ENCODE results near the gene HEG1. TPM values are rescaled to one million over a fixed set of nuclear protein-coding genes. Genes with fewer than 3 reads are reported as not detected.

The HEG1 gene
- total and polyA plus RNA-seq, 2 of the 8 experiments (the other 6 are each of a cell fraction or from before 2014, with no cell fraction given) = 5.3 to 9.7 TPM

DNA sequence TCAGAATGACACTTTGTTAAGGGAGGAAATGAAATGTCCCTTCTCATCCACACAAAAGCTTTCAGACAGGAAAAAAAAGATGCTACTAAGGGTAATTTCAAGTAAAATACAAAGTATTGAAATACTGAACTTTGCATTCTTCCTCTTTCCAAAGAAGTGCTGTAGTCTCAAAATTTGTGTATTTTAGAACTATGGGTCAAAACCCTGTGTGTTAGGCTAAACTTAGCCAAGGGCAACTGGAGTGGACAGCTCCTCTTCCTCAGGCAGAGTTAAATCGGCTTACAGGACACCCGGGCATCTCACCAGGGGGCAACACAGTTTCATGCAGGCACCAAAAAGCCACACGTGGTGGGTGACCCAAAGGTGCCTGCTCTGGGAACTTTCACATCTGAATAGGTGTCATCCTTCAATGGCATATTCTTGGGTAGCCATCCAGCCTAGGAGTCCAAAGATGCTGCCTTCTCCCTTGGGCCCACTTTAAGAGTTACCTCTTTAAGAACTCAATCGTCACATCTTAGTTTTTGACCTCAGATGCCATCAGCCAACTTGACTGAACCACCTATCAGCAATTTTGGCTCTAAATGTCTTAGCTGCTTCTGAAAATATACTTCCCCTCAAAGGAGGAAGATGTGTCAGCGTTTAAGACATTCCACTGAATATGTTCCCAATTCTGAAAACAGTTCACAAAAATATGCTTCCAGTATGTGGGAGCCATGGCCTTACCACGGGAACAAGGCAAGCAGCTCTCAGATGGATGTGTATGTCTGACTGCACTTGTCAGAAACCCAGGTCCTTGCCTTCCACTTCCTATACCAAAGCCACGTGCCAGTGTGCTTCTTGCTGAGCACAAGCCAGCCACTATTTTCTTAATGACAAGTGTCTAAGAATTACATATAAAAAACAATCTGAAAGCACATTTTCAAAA is 89.0 kb downstream of the HEG1 start:
- no peak overlapping the region for H2BK120ac ChIP-seq (replicated peaks; ENCODE audit: low read depth, low read length)
- no peak overlapping the region for H2BK12ac ChIP-seq (ENCODE audit: low read depth, low read length)
- no peak overlapping the region for H2AFZ ChIP-seq (ENCODE audit: low read length)
- H2AK5ac ChIP-seq (ENCODE audit: low read depth, low read length) = no peak overlapping the region
- 92% methylated on average over 7 of the region's 7 CpGs; no CpG with 5 or more reads in 1 of the 2 experiments for WGBS, 2 experiments (ENCODE audit: extremely low coverage in 1 of 2, insufficient coverage in 1 of 2, insufficient read length in 1 of 2, insufficient replicate concordance in 2 of 2, low coverage in 1 of 2, low lambda C conversion rate in 2 of 2, missing lambda C conversion rate in 1 of 2)
- no peaks in the 10 kb centered on the region for H4K20me1 ChIP-seq (replicated peaks in 1 of 2; ENCODE audit: control insufficient read depth in 1 of 2, insufficient read depth in 2 of 2, low read length in 2 of 2)
- H4K5ac ChIP-seq (ENCODE audit: insufficient read length, low read depth, low read length) = no peak overlapping the region
- no peak overlapping the region for H4K91ac ChIP-seq (replicated peaks; ENCODE audit: insufficient read length, low read length)
- H2BK20ac ChIP-seq (ENCODE audit: low read length) = no peak overlapping the region
- no peak for DNase-seq (ENCODE audit: low read depth in 1 of 2, low spot score in 2 of 2)
- no peak overlapping the region for H3K9ac ChIP-seq (replicated peaks in 1 of 4; ENCODE audit: extremely low read depth in 1 of 4, low read depth in 3 of 4, low read length in 3 of 4)
- no peak for FAIRE-seq
- H3K4me3 ChIP-seq (ENCODE audit: extremely low read depth in 1 of 4, insufficient read depth in 2 of 4, low read depth in 3 of 4, low read length in 4 of 4) = no peak overlapping the region
- H3K18ac ChIP-seq (ENCODE audit: extremely low read depth, low read length) = no peak overlapping the region
- no peak overlapping the region for H2BK5ac ChIP-seq (ENCODE audit: low read depth, low read length)
- H3K56ac ChIP-seq (replicated peaks; ENCODE audit: insufficient read length, low read depth, low read length) = no peak overlapping the region
- H3K27ac ChIP-seq (ENCODE audit: low read depth, low read length) = no peak overlapping the region
- no peaks in the 10 kb centered on the region for H3K23me2 ChIP-seq (ENCODE audit: low read depth, low read length)
- ChIA-PET POLR2A (ENCODE audit: partially characterized antibody) (no interaction called here), CTCF (ENCODE audit: partially characterized antibody) (no interaction called here)
- no peaks in the 10 kb centered on the region for H3K9me3 ChIP-seq (ENCODE audit: insufficient read depth in 2 of 2, low read depth in 1 of 2, low read length in 1 of 2)
- no peaks in the 10 kb centered on the region for H3K79me2 ChIP-seq (ENCODE audit: control insufficient read depth in 1 of 2, insufficient read depth in 2 of 2, low read length in 2 of 2)
- no peak overlapping the region for H3K14ac ChIP-seq (ENCODE audit: insufficient read length)
- H3K4ac ChIP-seq (replicated peaks; ENCODE audit: insufficient read length, low read depth, low read length) = no peak overlapping the region
- peaks cover 0 to 4% (median 0%) of the 10 kb centered on the region in 4 experiments; a peak in 2 of 8 replicates for H3K36me3 ChIP-seq (ENCODE audit: control insufficient read depth in 2 of 4, insufficient read depth in 4 of 4, low read length in 3 of 4)
- H2BK15ac ChIP-seq (ENCODE audit: low read length) = no peak overlapping the region
- H3K27me3 ChIP-seq (replicated peaks in 1 of 4; ENCODE audit: control insufficient read depth in 3 of 4, extremely low read depth in 1 of 4, insufficient read depth in 3 of 4, low read length in 3 of 4) = no peaks in the 10 kb centered on the region
- no peaks in the 10 kb centered on the region for H3K79me1 ChIP-seq (ENCODE audit: low read depth, low read length)
- H4K8ac ChIP-seq (ENCODE audit: extremely low read depth, insufficient read depth, low read length) = no peak overlapping the region
- H3K23ac ChIP-seq (ENCODE audit: insufficient read length) = no peak overlapping the region
- H3K4me2 ChIP-seq (ENCODE audit: insufficient read depth in 1 of 2, low read depth in 2 of 2, low read length in 2 of 2) = no peak overlapping the region
- peaks cover 0 to 5% (median 0%) of the 10 kb centered on the region in 4 experiments; a peak in 1 of 7 replicates for H3K4me1 ChIP-seq (replicated peaks in 1 of 4; ENCODE audit: control insufficient read depth in 3 of 4, insufficient read depth in 4 of 4, low read length in 3 of 4)
- TF ChIP-seq, protein P1, sequence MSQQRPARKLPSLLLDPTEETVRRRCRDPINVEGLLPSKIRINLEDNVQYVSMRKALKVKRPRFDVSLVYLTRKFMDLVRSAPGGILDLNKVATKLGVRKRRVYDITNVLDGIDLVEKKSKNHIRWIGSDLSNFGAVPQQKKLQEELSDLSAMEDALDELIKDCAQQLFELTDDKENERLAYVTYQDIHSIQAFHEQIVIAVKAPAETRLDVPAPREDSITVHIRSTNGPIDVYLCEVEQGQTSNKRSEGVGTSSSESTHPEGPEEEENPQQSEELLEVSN (IDR thresholded peaks at IDR 0.05) = no peak
- TF ChIP-seq RXRA (IDR thresholded peaks at IDR 0.05; ENCODE audit: insufficient read depth, low read depth, low read length) (no peak), FOSL1 (IDR thresholded peaks at IDR 0.05; ENCODE audit: insufficient read depth, low read depth, low read length) (no peak), TCF12 (IDR thresholded peaks at IDR 0.05; ENCODE audit: low read depth, low read length) (no peak), EGR1 (IDR thresholded peaks at IDR 0.05; ENCODE audit: borderline replicate concordance, low read depth, low read length) (no peak), POU5F1 (IDR thresholded peaks at IDR 0.05; ENCODE audit: low read depth, low read length) (no peak), RBBP5 (IDR thresholded peaks at IDR 0.05; ENCODE audit: borderline replicate concordance, low read depth, low read length) (no peak), BRCA1 (IDR thresholded peaks at IDR 0.05; ENCODE audit: low read depth, low read length) (no peak)
- TF ChIP-seq, protein P2, sequence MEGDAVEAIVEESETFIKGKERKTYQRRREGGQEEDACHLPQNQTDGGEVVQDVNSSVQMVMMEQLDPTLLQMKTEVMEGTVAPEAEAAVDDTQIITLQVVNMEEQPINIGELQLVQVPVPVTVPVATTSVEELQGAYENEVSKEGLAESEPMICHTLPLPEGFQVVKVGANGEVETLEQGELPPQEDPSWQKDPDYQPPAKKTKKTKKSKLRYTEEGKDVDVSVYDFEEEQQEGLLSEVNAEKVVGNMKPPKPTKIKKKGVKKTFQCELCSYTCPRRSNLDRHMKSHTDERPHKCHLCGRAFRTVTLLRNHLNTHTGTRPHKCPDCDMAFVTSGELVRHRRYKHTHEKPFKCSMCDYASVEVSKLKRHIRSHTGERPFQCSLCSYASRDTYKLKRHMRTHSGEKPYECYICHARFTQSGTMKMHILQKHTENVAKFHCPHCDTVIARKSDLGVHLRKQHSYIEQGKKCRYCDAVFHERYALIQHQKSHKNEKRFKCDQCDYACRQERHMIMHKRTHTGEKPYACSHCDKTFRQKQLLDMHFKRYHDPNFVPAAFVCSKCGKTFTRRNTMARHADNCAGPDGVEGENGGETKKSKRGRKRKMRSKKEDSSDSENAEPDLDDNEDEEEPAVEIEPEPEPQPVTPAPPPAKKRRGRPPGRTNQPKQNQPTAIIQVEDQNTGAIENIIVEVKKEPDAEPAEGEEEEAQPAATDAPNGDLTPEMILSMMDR (IDR thresholded peaks at IDR 0.05; ENCODE audit: control extremely low read depth in 1 of 3, insufficient read depth in 1 of 3, low read depth in 1 of 3, low read length in 3 of 3) = no peak

All from H1 (cell line).